B cell (primary cell): Measurements from ENCODE around the gene CALCOCO2. TPM values are rescaled to one million over a fixed set of nuclear protein-coding genes. Genes with fewer than 3 reads are reported as not detected.
A peak's percentile ranks its signal among the peaks of the same experiment; 100 is the strongest.

Source experiments
- ATAC-seq: fragments of 200-7000 bp; cut with Tn5 transposase; one replicate; pipeline ENCODE4 v1.10.0; 2021; ENCODE audit warnings: low read depth, mild to moderate bottlenecking, moderate number of reproducible peaks, moderate library complexity
- CTCF ChIA-PET: fragments of 350-600 bp; sonication (Branson Sonifier 250); formaldehyde crosslinking; loops from one replicate; lab custom pipeline; 2021; ENCODE audit warnings: antibody characterized with exemption, inconsistent platforms; lab: Charles Lee
- POLR2A ChIA-PET: fragments of 350-600 bp; sonication (Branson Sonifier 250); formaldehyde crosslinking; loops from one replicate; lab custom pipeline; 2021; ENCODE audit warnings: antibody characterized with exemption; lab: Charles Lee
- DNase-seq: peaks from one replicate; pipeline ENCODE4 v3.0.0; 2013
- H2AFZ ChIP-seq: 2 replicates; pipeline ENCODE4 v1.6.1; 2012; ENCODE audit warnings: mild to moderate bottlenecking, low read depth, low read length; ENCODE audit not compliant: insufficient read depth, poor library complexity, severe bottlenecking
- H3K27ac ChIP-seq, 2 donors: 1 replicate in 1 of 2; 2 replicates in 1 of 2; pipeline ENCODE4 v1.5.1; 2012 to 2013; ENCODE audit warnings: low read length in 2 of 2, mild to moderate bottlenecking in 2 of 2, moderate library complexity in 1 of 2
- H3K27me3 ChIP-seq, 4 experiments: fragments of 200-600 bp in 1 of 4; sonication (generic) in 1 of 4; replicated peaks in 1 of 4; 1 replicate in 2 of 4; 2 replicates in 2 of 4; pipeline versions ENCODE4 v1.6.1 to v1.7.0; 2013 to 2016; ENCODE audit warnings: low read length in 3 of 4, mild to moderate bottlenecking in 2 of 4, mixed read lengths in 1 of 4, moderate library complexity in 1 of 4; ENCODE audit not compliant: insufficient read depth in 4 of 4, control insufficient read depth in 3 of 4; ENCODE audit errors: control extremely low read depth in 1 of 4
- H3K36me3 ChIP-seq, 2 experiments: replicated peaks in 1 of 2; 1 replicate in 1 of 2; 2 replicates in 1 of 2; pipeline versions ENCODE4 v1.6.1 to v1.7.1; 2013; ENCODE audit warnings: low read length in 1 of 2; ENCODE audit not compliant: insufficient read depth in 2 of 2, control insufficient read depth in 1 of 2; ENCODE audit errors: control extremely low read depth in 1 of 2, extremely low read depth in 1 of 2
- H3K4me1 ChIP-seq, 2 donors: fragments of 200-600 bp in 1 of 2; sonication (generic) in 1 of 2; 1 replicate in 1 of 2; 2 replicates in 1 of 2; pipeline versions ENCODE4 v1.5.1 to v1.6.1; 2013 to 2017; ENCODE audit warnings: low read length in 2 of 2; ENCODE audit not compliant: control insufficient read depth in 2 of 2, insufficient read depth in 2 of 2
- H3K4me2 ChIP-seq: replicated peaks from 2 replicates; pipeline ENCODE3; 2012; ENCODE audit warnings: mild to moderate bottlenecking, low read depth, low read length; ENCODE audit not compliant: poor library complexity, severe bottlenecking
- H3K4me3 ChIP-seq, 5 experiments: fragments of 200-600 bp in 1 of 5; sonication (generic) in 1 of 5; 1 replicate in 3 of 5; 2 replicates in 2 of 5; pipeline versions ENCODE4 v1.5.1 to v1.7.0; 2011 to 2016; ENCODE audit warnings: low read length in 4 of 5, mild to moderate bottlenecking in 4 of 5, low read depth in 2 of 5, control low read depth in 1 of 5, moderate library complexity in 1 of 5; ENCODE audit not compliant: insufficient read depth in 1 of 5; ENCODE audit errors: control extremely low read depth in 1 of 5, extremely low read depth in 1 of 5
- H3K79me2 ChIP-seq: fragments of 200-600 bp; sonication (generic); one replicate; pipeline ENCODE4 v1.6.0; 2016; ENCODE audit warnings: low read length; ENCODE audit not compliant: control insufficient read depth, insufficient read depth
- H3K9ac ChIP-seq: fragments of 200-600 bp; sonication (generic); 2 replicates; pipeline ENCODE4 v1.6.1; 2017; ENCODE audit warnings: mild to moderate bottlenecking, low read length, moderate library complexity
- H3K9me3 ChIP-seq, 3 donors: one replicate each; pipeline versions ENCODE4 v1.6.1 to v1.7.1; 2013; ENCODE audit warnings: low read length in 2 of 3; ENCODE audit not compliant: control insufficient read depth in 2 of 3, insufficient read depth in 1 of 3; ENCODE audit errors: control extremely low read depth in 1 of 3
- H4K20me1 ChIP-seq: 2 replicates; pipeline ENCODE4 v1.6.0; 2012; ENCODE audit warnings: mild to moderate bottlenecking, low read length; ENCODE audit not compliant: insufficient read depth, control insufficient read depth, poor library complexity, severe bottlenecking
- H3K27ac Mint-ChIP-seq: one replicate; pipeline ENCODE4 v1.8.0; 2021; ENCODE audit warnings: mixed read lengths
- H3K27me3 Mint-ChIP-seq: one replicate; pipeline ENCODE4 v1.8.0; 2021; ENCODE audit warnings: mixed read lengths
- H3K4me1 Mint-ChIP-seq: one replicate; pipeline ENCODE4 v1.8.0; 2021; ENCODE audit warnings: mixed read lengths
- H3K4me3 Mint-ChIP-seq: one replicate; pipeline ENCODE4 v1.8.0; 2021; ENCODE audit warnings: mixed read lengths
- H3K9me3 Mint-ChIP-seq: one replicate; pipeline ENCODE4 v1.8.0; 2022; ENCODE audit warnings: mixed read lengths; ENCODE audit not compliant: insufficient read depth
- EZH2 ChIP-seq: IDR thresholded peaks from 2 replicates; pipeline ENCODE4 v1.6.1; 2012; ENCODE audit warnings: borderline replicate concordance, low read depth, mild to moderate bottlenecking, moderate library complexity, low read length; ENCODE audit not compliant: insufficient read depth, poor library complexity, severe bottlenecking
- WGBS: methylation state at CpG from one replicate; pipeline ENCODE4 v1.1.5; 2013; ENCODE audit warnings: missing lambda C conversion rate; ENCODE audit not compliant: insufficient coverage; 5-methylcytosine and 5-hydroxymethylcytosine counted together
- intact Hi-C: fragments of 100-400 bp; cut with micrococcal nuclease; formaldehyde crosslinking; loops from one replicate; pipeline ENCODE4 v1.10.0; 2022
- polyA plus RNA-seq: library from polyadenylated mRNA; depleted of rRNA; stranded (reverse); fragments of >200 nt; gene quantifications from 2 replicates; pipeline ENCODE4 v1.2.3, GENCODE V29; 2012
- total RNA-seq, 2 donors: library from RNA; stranded (reverse); fragments of 120-200 nt in 1 of 2; gene quantifications; 1 replicate in 1 of 2; 2 replicates in 1 of 2; pipeline versions ENCODE4 v1.2.3 to v1.2.4, GENCODE V29; 2013 to 2022
- TF ChIP-seq, protein P1 (sequence below): fragments of 200-600 bp; IDR thresholded peaks from one replicate; pipeline ENCODE4 v1.8.0; 2022; ENCODE audit warnings: antibody characterized with exemption, mild to moderate bottlenecking

Gene CALCOCO2
- total and polyA plus RNA-seq, 2 donors (not counting 1 experiment from before 2014, with no cell fraction given): 49.6 to 148 TPM

GRCh38 chr17:48804936-48805411 lies 25.9 kb upstream of the CALCOCO2 start:
- no peaks in the 10 kb centered on the region for H3K4me1 Mint-ChIP-seq
- 0% methylated on average over 8 of the region's 9 CpGs for WGBS
- H3K27ac Mint-ChIP-seq: no peak overlapping the region
- Histone ChIP-seq H3K4me3 (no peak overlapping the region), H3K4me2 (no peak overlapping the region), H3K4me1 (peaks cover 2 to 3% of the 10 kb centered on the region in 2 donors), H3K36me3 (no peaks in the 10 kb centered on the region), H3K79me2 (no peaks in the 10 kb centered on the region), H4K20me1 (no peaks in the 10 kb centered on the region), H3K9me3 (no peaks in the 10 kb centered on the region), H3K27me3 (peaks cover 0 to 9% (median 4%) of the 10 kb centered on the region in 4 experiments), H3K9ac (no peak overlapping the region), H3K27ac (no peak overlapping the region), H2AFZ (no peak overlapping the region)
- CTCF ChIA-PET: interaction anchor here (0.6 to 18.4 kb wide), 15 partner anchors 10 to 489 kb away, joined by 3 to 730 read pairs (median 6); partner anchors contain the start of genes ATP5MC1, CALCOCO2 and TTLL6
- H3K9me3 Mint-ChIP-seq: no peaks in the 10 kb centered on the region
- H3K27me3 Mint-ChIP-seq: peaks cover 14% of the 10 kb centered on the region
- TF ChIP-seq, protein P1, sequence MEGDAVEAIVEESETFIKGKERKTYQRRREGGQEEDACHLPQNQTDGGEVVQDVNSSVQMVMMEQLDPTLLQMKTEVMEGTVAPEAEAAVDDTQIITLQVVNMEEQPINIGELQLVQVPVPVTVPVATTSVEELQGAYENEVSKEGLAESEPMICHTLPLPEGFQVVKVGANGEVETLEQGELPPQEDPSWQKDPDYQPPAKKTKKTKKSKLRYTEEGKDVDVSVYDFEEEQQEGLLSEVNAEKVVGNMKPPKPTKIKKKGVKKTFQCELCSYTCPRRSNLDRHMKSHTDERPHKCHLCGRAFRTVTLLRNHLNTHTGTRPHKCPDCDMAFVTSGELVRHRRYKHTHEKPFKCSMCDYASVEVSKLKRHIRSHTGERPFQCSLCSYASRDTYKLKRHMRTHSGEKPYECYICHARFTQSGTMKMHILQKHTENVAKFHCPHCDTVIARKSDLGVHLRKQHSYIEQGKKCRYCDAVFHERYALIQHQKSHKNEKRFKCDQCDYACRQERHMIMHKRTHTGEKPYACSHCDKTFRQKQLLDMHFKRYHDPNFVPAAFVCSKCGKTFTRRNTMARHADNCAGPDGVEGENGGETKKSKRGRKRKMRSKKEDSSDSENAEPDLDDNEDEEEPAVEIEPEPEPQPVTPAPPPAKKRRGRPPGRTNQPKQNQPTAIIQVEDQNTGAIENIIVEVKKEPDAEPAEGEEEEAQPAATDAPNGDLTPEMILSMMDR: peak; percentile 95
- no peak for TF ChIP-seq EZH2
- no peak overlapping the region for H3K4me3 Mint-ChIP-seq
- intact Hi-C loops: loop anchor here (1.0 kb wide), 1 partner anchor 74 kb away; no protein-coding TSS in a partner anchor
- POLR2A ChIA-PET: no interaction called here
- DNase-seq (peak; percentile 72), ATAC-seq (peak; percentile 93)

DNA sequence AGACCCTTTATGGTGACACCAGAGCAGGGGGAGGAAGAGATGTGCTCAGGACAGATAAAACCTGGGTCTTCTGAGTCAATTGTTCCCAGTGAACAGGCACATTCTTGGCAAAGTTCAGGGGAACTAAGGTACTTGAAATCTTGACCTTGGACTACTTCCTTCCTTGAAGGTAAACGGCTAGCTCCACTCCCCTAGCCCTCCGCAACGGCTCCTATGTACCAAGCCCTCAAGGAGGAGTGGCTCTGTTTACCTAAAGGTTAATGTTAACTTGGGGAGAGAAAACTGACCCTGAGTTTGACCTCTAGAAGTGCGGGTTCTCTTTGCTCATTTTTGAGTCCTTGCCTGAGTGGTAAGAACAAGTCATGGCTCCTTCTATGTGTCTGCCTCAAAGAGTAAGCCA lies 21.7 kb upstream of the CALCOCO2 start:
- intact Hi-C loops: no loop called here
- 55% methylated on average over 2 of the region's 4 CpGs for WGBS
- H3K27me3 Mint-ChIP-seq: peaks cover 16% of the 10 kb centered on the region
- Histone ChIP-seq H4K20me1 (no peaks in the 10 kb centered on the region), H3K4me3 (no peak overlapping the region), H3K79me2 (no peaks in the 10 kb centered on the region), H3K4me1 (peaks cover 0 to 2% of the 10 kb centered on the region in 2 donors), H3K27me3 (peaks cover 0 to 16% (median 4%) of the 10 kb centered on the region in 4 experiments), H3K4me2 (no peak overlapping the region), H3K27ac (no peak overlapping the region), H3K9me3 (no peaks in the 10 kb centered on the region), H3K36me3 (no peaks in the 10 kb centered on the region), H3K9ac (no peak overlapping the region), H2AFZ (no peak overlapping the region)
- DNase-seq (no peak), ATAC-seq (no peak)
- no peaks in the 10 kb centered on the region for H3K9me3 Mint-ChIP-seq
- no peak for TF ChIP-seq EZH2
- TF ChIP-seq, protein P1: no peak
- H3K4me1 Mint-ChIP-seq: no peaks in the 10 kb centered on the region
- H3K4me3 Mint-ChIP-seq: no peak overlapping the region
- H3K27ac Mint-ChIP-seq: no peak overlapping the region
- CTCF ChIA-PET: interaction anchor here (1.1 to 18.4 kb wide), 2 partner anchors 70 to 224 kb away, joined by 4 to 730 read pairs; no protein-coding TSS in a partner anchor
- POLR2A ChIA-PET: no interaction called here
